Mesenchymal stem cell (in vitro differentiated cells and primary cell): Measurements from ENCODE around the gene TAF15.

Experiments
- DNase-seq: peaks from one replicate; pipeline ENCODE4 v3.0.0-alpha.2; 2013
- H2AFZ ChIP-seq: one replicate; pipeline ENCODE4 v1.6.1; 2013; ENCODE audit warnings: low read depth, mild to moderate bottlenecking, control low read depth, inconsistent platforms, low read length, moderate library complexity
- H2AK5ac ChIP-seq: 2 replicates; pipeline ENCODE4 v1.6.1; 2013; ENCODE audit warnings: low read length, moderate library complexity, mild to moderate bottlenecking, inconsistent platforms; ENCODE audit not compliant: severe bottlenecking
- H2BK120ac ChIP-seq: one replicate; pipeline ENCODE4 v1.6.1; 2013; ENCODE audit warnings: low read depth, mild to moderate bottlenecking, inconsistent platforms, low read length, moderate library complexity
- H2BK12ac ChIP-seq, 2 experiments: one replicate each; pipeline ENCODE4 v1.6.1; 2013; ENCODE audit warnings: inconsistent platforms in 2 of 2, low read length in 2 of 2, mild to moderate bottlenecking in 2 of 2, moderate library complexity in 2 of 2, control low read depth in 1 of 2
- H2BK15ac ChIP-seq: one replicate; pipeline ENCODE4 v1.6.1; 2013; ENCODE audit warnings: mild to moderate bottlenecking, low read depth, inconsistent platforms; ENCODE audit not compliant: poor library complexity, severe bottlenecking
- H2BK5ac ChIP-seq: 2 replicates; pipeline ENCODE4 v1.6.1; 2013; ENCODE audit warnings: low read depth, mild to moderate bottlenecking, low read length, control low read depth, inconsistent platforms; ENCODE audit not compliant: poor library complexity, severe bottlenecking
- H3K14ac ChIP-seq, 2 experiments: one replicate each; pipeline ENCODE4 v1.6.1; 2013; ENCODE audit warnings: inconsistent platforms in 2 of 2, low read length in 2 of 2, control low read depth in 1 of 2, mild to moderate bottlenecking in 1 of 2, moderate library complexity in 1 of 2
- H3K18ac ChIP-seq, 2 experiments: one replicate each; pipeline ENCODE4 v1.6.1; 2013; ENCODE audit warnings: inconsistent platforms in 2 of 2, low read length in 2 of 2, control low read depth in 1 of 2, low read depth in 1 of 2, mild to moderate bottlenecking in 1 of 2
- H3K23ac ChIP-seq, 2 experiments: one replicate each; pipeline ENCODE4 v1.6.1; 2013; ENCODE audit warnings: inconsistent platforms in 2 of 2, low read length in 2 of 2, mild to moderate bottlenecking in 2 of 2, moderate library complexity in 2 of 2, control low read depth in 1 of 2
- H3K27ac ChIP-seq: 2 replicates; pipeline ENCODE4 v1.5.1; 2013; ENCODE audit warnings: mild to moderate bottlenecking, moderate library complexity, low read length, control low read depth, inconsistent platforms; ENCODE audit not compliant: poor library complexity, severe bottlenecking
- H3K27me3 ChIP-seq, 2 experiments: 2 replicates each; pipeline versions ENCODE4 v1.6.1 to v1.7.0; 2013; ENCODE audit warnings: low read length in 2 of 2, mild to moderate bottlenecking in 2 of 2, moderate library complexity in 2 of 2, control low read depth in 1 of 2, inconsistent platforms in 1 of 2; ENCODE audit not compliant: control insufficient read depth in 1 of 2, insufficient read depth in 1 of 2
- H3K36me3 ChIP-seq, 2 experiments: 2 replicates each; pipeline versions ENCODE4 v1.6.1 to v1.7.0; 2013; ENCODE audit warnings: low read length in 2 of 2, control low read depth in 1 of 2, inconsistent platforms in 1 of 2, low read depth in 1 of 2, mild to moderate bottlenecking in 1 of 2; ENCODE audit not compliant: insufficient read depth in 2 of 2, control insufficient read depth in 1 of 2
- H3K4ac ChIP-seq, 2 experiments: one replicate each; pipeline ENCODE4 v1.6.1; 2013; ENCODE audit warnings: inconsistent platforms in 2 of 2, low read length in 2 of 2, mild to moderate bottlenecking in 2 of 2, moderate library complexity in 2 of 2, control low read depth in 1 of 2, low read depth in 1 of 2
- H3K4me1 ChIP-seq: 2 replicates; pipeline ENCODE4 v1.6.1; 2013; ENCODE audit warnings: low read depth, low read length, control low read depth; ENCODE audit not compliant: control insufficient read depth, insufficient read depth
- H3K4me2 ChIP-seq: 2 replicates; pipeline ENCODE4 v1.6.1; 2013; ENCODE audit warnings: low read length, mild to moderate bottlenecking, inconsistent platforms; ENCODE audit not compliant: poor library complexity, severe bottlenecking
- H3K4me3 ChIP-seq, 2 experiments: 2 replicates each; pipeline versions ENCODE4 v1.5.1 to v1.7.0; 2013; ENCODE audit warnings: low read length in 2 of 2, mild to moderate bottlenecking in 2 of 2, control low read depth in 1 of 2, low read depth in 1 of 2; ENCODE audit not compliant: insufficient read depth in 1 of 2
- H3K79me1 ChIP-seq: replicated peaks from 2 replicates; pipeline ENCODE4 v1.6.1; 2013; ENCODE audit warnings: mild to moderate bottlenecking, control low read depth, low read length, inconsistent platforms; ENCODE audit not compliant: poor library complexity, severe bottlenecking
- H3K9ac ChIP-seq: 2 replicates; pipeline ENCODE4 v1.7.0; 2013; ENCODE audit warnings: mild to moderate bottlenecking, low read length, moderate library complexity
- H3K9me3 ChIP-seq: 2 replicates; pipeline ENCODE4 v1.7.0; 2013; ENCODE audit warnings: mild to moderate bottlenecking, low read length; ENCODE audit not compliant: control insufficient read depth
- H4K8ac ChIP-seq: one replicate; pipeline ENCODE4 v1.6.1; 2013; ENCODE audit warnings: inconsistent platforms, mild to moderate bottlenecking, low read length, moderate library complexity
- H4K91ac ChIP-seq: one replicate; pipeline ENCODE4 v1.6.1; 2013; ENCODE audit warnings: mild to moderate bottlenecking, low read length, inconsistent platforms
- WGBS: methylation state at CpG from one replicate; pipeline ENCODE4 v1.1.7; 2013; ENCODE audit warnings: mixed read lengths; 5-methylcytosine and 5-hydroxymethylcytosine counted together

The TAF15 gene

DNA sequence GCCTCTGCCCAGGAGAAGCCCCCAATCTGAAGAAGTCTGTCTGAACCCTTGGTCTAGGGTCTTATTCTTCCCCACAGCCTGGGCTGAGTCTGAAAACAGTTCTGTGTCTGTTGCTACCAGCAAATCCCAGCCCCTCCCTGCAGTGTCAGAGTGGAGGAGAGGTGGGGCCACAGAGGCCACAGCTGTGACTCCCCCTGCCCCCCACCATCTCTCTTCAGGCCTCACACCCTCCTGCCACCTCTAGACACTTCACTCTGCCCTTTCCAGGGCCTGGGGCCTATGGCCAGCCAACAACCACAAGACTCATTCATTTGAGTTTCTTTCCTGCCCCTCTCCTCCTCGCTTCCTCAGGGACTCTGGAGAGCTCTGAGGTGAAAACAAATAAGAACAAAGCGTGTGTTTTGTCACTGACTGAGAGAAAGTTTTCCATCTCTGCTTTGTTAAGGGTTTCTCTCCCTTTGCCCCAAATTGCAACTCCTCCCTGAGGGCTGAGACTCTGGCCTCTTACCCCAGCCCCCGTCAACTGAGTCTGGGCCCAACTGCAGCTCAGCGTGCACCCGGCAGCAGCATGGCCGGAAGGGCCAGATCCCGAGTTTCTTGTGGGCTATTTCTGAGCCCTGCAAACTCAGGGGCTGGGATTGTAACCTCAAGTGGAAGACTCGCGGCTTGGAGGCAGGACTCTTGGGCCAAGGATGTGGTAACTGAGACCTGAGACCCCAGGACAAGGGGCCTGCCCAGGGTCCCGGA is 35.4 kb upstream of the TAF15 start:
- WGBS = 54% methylated on average over 9 of the region's 10 CpGs
- no peaks in the 10 kb centered on the region for H3K9me3 ChIP-seq

DNA sequence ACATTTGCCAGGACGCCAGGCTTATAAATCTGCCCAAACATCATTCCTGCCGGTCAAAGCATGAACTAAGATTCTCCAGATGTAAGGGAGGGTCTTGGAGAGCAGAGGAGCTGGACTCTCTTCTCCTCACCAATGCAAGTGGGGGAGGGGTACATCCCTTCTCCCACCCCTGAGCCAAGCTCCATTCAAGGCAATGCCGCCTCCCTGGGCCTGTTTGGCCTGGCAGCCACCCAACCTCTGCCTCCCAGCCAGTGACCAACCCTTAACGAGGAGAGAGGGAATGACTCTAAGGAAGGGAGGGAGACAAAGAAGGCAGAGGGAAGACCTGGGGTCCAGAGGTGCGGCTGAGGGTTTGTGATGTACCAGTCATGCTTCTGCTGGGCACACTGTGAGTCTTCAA is 34.8 kb upstream of the TAF15 start:
- WGBS = 60% methylated on average over 1 of the region's 5 CpGs
- DNase-seq = no peak
- H4K91ac ChIP-seq = no peak overlapping the region
- no peak overlapping the region for H3K4me2 ChIP-seq
- peak overlapping the region in 1 of 2 experiments; percentile 9 for H3K4ac ChIP-seq
- no peak overlapping the region for H2AK5ac ChIP-seq
- H3K23ac ChIP-seq = no peak overlapping the region
- H3K27ac ChIP-seq = no peak overlapping the region
- no peaks in the 10 kb centered on the region for H3K9me3 ChIP-seq
- H2BK12ac ChIP-seq = peak overlapping the region; percentile 61 to 90
- no peaks in the 10 kb centered on the region for H3K36me3 ChIP-seq
- no peak overlapping the region for H2BK5ac ChIP-seq
- no peak overlapping the region for H3K14ac ChIP-seq
- no peak overlapping the region for H2BK120ac ChIP-seq
- H3K9ac ChIP-seq = no peak overlapping the region
- peak overlapping the region; percentile 50 for H4K8ac ChIP-seq
- peak overlapping the region; percentile 18 to 68 for H3K18ac ChIP-seq
- H2BK15ac ChIP-seq = peak overlapping the region; percentile 45
- peak overlapping the region; percentile 43 for H2AFZ ChIP-seq
- peaks cover 35 to 75% of the 10 kb centered on the region in 2 experiments for H3K27me3 ChIP-seq
- no peaks in the 10 kb centered on the region for H3K79me1 ChIP-seq
- no peak overlapping the region for H3K4me3 ChIP-seq
- peaks cover 7% of the 10 kb centered on the region for H3K4me1 ChIP-seq

More for the DNA sequence above, 35.4 kb upstream of the TAF15 start:
- peak overlapping the region; percentile 19 for H2BK15ac ChIP-seq
- H3K9ac ChIP-seq = no peak overlapping the region
- H3K27me3 ChIP-seq = peaks cover 36 to 75% of the 10 kb centered on the region in 2 experiments
- no peak overlapping the region for H3K23ac ChIP-seq
- H4K8ac ChIP-seq = peak overlapping the region; percentile 50
- no peak overlapping the region for H2BK5ac ChIP-seq
- H3K4me1 ChIP-seq = peaks cover 5% of the 10 kb centered on the region
- no peaks in the 10 kb centered on the region for H3K36me3 ChIP-seq
- H3K4me2 ChIP-seq = no peak overlapping the region
- H2BK12ac ChIP-seq = peak overlapping the region; percentile 61 to 90
- H3K4ac ChIP-seq = peak overlapping the region; percentile 16 to 28
- H3K27ac ChIP-seq = no peak overlapping the region
- H2BK120ac ChIP-seq = no peak overlapping the region
- H3K4me3 ChIP-seq = no peak overlapping the region
- H2AK5ac ChIP-seq = no peak overlapping the region
- peak; percentile 22 for DNase-seq
- no peaks in the 10 kb centered on the region for H3K79me1 ChIP-seq
- peak overlapping the region in 1 of 2 experiments; percentile 89 for H3K14ac ChIP-seq
- no peak overlapping the region for H2AFZ ChIP-seq
- H4K91ac ChIP-seq = peak overlapping the region; percentile 52
- H3K18ac ChIP-seq = peak overlapping the region; percentile 38 to 46

GRCh38 chr17:35775039-35775438 is 34.2 kb upstream of the TAF15 start:
- WGBS = 75% methylated on average over 4 of the region's 5 CpGs
- no peak overlapping the region for H2AFZ ChIP-seq
- no peaks in the 10 kb centered on the region for H3K9me3 ChIP-seq
- H3K9ac ChIP-seq = no peak overlapping the region
- no peaks in the 10 kb centered on the region for H3K36me3 ChIP-seq
- peaks cover 35 to 73% of the 10 kb centered on the region in 2 experiments for H3K27me3 ChIP-seq
- H4K8ac ChIP-seq = no peak overlapping the region
- no peak overlapping the region for H2BK5ac ChIP-seq
- H3K27ac ChIP-seq = no peak overlapping the region
- no peak overlapping the region for H3K4me3 ChIP-seq
- peaks cover 7% of the 10 kb centered on the region for H3K4me1 ChIP-seq
- DNase-seq = no peak
- H2AK5ac ChIP-seq = no peak overlapping the region
- peak overlapping the region in 1 of 2 experiments; percentile 54 for H2BK12ac ChIP-seq
- H3K14ac ChIP-seq = no peak overlapping the region
- no peak overlapping the region for H3K4ac ChIP-seq
- peak overlapping the region in 1 of 2 experiments; percentile 18 for H3K18ac ChIP-seq
- no peak overlapping the region for H2BK120ac ChIP-seq
- H3K4me2 ChIP-seq = no peak overlapping the region
- H4K91ac ChIP-seq = no peak overlapping the region
- H2BK15ac ChIP-seq = no peak overlapping the region
- H3K23ac ChIP-seq = no peak overlapping the region
- no peaks in the 10 kb centered on the region for H3K79me1 ChIP-seq

- no peak overlapping the region for H2BK15ac ChIP-seq
- H2AFZ ChIP-seq = no peak overlapping the region
- H3K9ac ChIP-seq = no peak overlapping the region
- no peak overlapping the region for H3K4me3 ChIP-seq
- no peak overlapping the region for H3K23ac ChIP-seq
- no peak overlapping the region for H3K4me2 ChIP-seq
- H2BK5ac ChIP-seq = no peak overlapping the region
- no peaks in the 10 kb centered on the region for H3K36me3 ChIP-seq
- H3K4ac ChIP-seq = no peak overlapping the region
- no peak overlapping the region for H2BK12ac ChIP-seq
- H3K79me1 ChIP-seq = no peaks in the 10 kb centered on the region
- no peak overlapping the region for H4K8ac ChIP-seq
- H2AK5ac ChIP-seq = no peak overlapping the region
- WGBS = 100% methylated on average over 2 of the region's 6 CpGs
- H2BK120ac ChIP-seq = no peak overlapping the region
- no peak overlapping the region for H3K18ac ChIP-seq
- no peaks in the 10 kb centered on the region for H3K9me3 ChIP-seq
- no peak overlapping the region for H3K27ac ChIP-seq
- no peak overlapping the region for H4K91ac ChIP-seq
- no peak for DNase-seq
- H3K4me1 ChIP-seq = peaks cover 7% of the 10 kb centered on the region
- H3K14ac ChIP-seq = no peak overlapping the region
- H3K27me3 ChIP-seq = peaks cover 35 to 73% of the 10 kb centered on the region in 2 experiments
Measured at GRCh38 chr17:35775583-35775982, 33.7 kb upstream of the TAF15 start.
